ENCODE data around the gene GTF2E1.
A peak's percentile ranks its signal among the peaks of the same experiment; 100 is the strongest.

Gene GTF2E1

DNA sequence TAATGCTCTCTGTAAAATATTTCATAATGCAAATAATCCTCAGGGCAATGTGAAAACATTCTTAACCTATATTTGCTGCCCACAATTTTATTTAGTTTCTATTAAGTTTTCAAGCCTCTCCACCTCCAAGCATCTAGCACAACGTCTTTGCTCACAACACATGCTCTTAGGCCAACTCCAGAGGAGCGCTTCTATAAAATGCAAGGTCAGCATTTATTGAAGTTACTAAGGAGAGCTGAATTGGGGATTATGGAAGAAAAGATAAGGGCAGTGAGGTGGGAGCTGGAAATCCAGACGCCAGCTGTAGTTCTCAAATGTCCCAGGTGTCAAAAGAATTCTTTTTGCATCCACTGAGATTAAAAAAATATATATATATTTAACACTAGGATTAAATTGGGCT lies 1.2 kb upstream of the GTF2E1 start (continued):
- TF ChIP-seq, protein P1, sequence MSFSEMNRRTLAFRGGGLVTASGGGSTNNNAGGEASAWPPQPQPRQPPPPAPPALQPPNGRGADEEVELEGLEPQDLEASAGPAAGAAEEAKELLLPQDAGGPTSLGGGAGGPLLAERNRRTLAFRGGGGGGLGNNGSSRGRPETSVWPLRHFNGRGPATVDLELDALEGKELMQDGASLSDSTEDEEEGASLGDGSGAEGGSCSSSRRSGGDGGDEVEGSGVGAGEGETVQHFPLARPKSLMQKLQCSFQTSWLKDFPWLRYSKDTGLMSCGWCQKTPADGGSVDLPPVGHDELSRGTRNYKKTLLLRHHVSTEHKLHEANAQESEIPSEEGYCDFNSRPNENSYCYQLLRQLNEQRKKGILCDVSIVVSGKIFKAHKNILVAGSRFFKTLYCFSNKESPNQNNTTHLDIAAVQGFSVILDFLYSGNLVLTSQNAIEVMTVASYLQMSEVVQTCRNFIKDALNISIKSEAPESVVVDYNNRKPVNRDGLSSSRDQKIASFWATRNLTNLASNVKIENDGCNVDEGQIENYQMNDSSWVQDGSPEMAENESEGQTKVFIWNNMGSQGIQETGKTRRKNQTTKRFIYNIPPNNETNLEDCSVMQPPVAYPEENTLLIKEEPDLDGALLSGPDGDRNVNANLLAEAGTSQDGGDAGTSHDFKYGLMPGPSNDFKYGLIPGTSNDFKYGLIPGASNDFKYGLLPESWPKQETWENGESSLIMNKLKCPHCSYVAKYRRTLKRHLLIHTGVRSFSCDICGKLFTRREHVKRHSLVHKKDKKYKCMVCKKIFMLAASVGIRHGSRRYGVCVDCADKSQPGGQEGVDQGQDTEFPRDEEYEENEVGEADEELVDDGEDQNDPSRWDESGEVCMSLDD (tag by site-specific recombination; IDR thresholded peaks at IDR 0.05), result no peak
- no peak for TF ChIP-seq ZNF610 (tag by site-specific recombination; IDR thresholded peaks at IDR 0.05; ENCODE audit: borderline replicate concordance)
- no peak for TF ChIP-seq ZNF660 (tag by site-specific recombination; IDR thresholded peaks at IDR 0.05)

DNA sequence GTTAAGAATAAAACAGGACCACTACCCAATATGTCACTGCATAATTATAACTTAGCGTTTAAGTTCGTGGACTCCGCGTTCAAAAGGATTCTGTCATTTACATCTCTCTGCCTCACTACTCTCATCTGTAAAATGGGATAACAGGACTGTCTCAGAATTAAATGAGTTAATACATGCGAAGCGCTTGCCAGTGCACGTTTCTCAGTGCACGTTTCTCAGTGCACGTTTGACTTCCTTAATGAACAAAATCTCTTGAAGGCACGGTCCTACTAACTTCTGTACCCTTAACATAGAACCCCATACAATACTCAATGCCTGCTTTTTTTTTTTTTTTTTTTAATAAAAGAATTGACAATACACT lies 727 bp upstream of the GTF2E1 start:
- TF ChIP-seq ZNF221 (tag by site-specific recombination; IDR thresholded peaks at IDR 0.05; ENCODE audit: borderline replicate concordance) (no peak), ZNF792 (tag by site-specific recombination; IDR thresholded peaks at IDR 0.05) (no peak), ZNF664 (tag by site-specific recombination; IDR thresholded peaks at IDR 0.05) (peak; percentile 99)
- TF ChIP-seq, protein P2, sequence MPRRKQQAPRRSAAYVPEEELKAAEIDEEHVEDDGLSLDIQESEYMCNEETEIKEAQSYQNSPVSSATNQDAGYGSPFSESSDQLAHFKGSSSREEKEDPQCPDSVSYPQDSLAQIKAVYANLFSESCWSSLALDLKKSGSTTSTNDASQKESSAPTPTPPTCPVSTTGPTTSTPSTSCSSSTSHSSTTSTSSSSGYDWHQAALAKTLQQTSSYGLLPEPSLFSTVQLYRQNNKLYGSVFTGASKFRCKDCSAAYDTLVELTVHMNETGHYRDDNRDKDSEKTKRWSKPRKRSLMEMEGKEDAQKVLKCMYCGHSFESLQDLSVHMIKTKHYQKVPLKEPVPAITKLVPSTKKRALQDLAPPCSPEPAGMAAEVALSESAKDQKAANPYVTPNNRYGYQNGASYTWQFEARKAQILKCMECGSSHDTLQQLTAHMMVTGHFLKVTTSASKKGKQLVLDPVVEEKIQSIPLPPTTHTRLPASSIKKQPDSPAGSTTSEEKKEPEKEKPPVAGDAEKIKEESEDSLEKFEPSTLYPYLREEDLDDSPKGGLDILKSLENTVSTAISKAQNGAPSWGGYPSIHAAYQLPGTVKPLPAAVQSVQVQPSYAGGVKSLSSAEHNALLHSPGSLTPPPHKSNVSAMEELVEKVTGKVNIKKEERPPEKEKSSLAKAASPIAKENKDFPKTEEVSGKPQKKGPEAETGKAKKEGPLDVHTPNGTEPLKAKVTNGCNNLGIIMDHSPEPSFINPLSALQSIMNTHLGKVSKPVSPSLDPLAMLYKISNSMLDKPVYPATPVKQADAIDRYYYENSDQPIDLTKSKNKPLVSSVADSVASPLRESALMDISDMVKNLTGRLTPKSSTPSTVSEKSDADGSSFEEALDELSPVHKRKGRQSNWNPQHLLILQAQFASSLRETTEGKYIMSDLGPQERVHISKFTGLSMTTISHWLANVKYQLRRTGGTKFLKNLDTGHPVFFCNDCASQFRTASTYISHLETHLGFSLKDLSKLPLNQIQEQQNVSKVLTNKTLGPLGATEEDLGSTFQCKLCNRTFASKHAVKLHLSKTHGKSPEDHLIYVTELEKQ (tag by site-specific recombination; IDR thresholded peaks at IDR 0.05; ENCODE audit: borderline replicate concordance), result no peak
- peaks cover 0 to 9% of the 10 kb centered on the region in 2 experiments; a peak in 1 of 3 replicates for H3K36me3 ChIP-seq (ENCODE audit: control insufficient read depth in 2 of 2, insufficient read depth in 1 of 2, low read length in 2 of 2)
- H3K4me3 ChIP-seq (ENCODE audit: low read depth, low read length), result peak overlapping the region; percentile 100
- H3K4me1 ChIP-seq (ENCODE audit: control insufficient read depth, insufficient read depth, low read length), result no peaks in the 10 kb centered on the region
- no peaks in the 10 kb centered on the region for H3K9me3 ChIP-seq (ENCODE audit: control insufficient read depth, insufficient read depth, low read depth, low read length)
- CTCF ChIA-PET, result no interaction called here
- POLR2A ChIA-PET, result interaction anchor here (1.6 kb wide), 1 partner anchor 145 kb away, joined by 8 read pairs; the partner anchor contains the start of gene NDUFB4
- H3K27ac ChIP-seq (ENCODE audit: extremely low read depth, low read depth, low read length), result peak overlapping the region; percentile 47

DNA sequence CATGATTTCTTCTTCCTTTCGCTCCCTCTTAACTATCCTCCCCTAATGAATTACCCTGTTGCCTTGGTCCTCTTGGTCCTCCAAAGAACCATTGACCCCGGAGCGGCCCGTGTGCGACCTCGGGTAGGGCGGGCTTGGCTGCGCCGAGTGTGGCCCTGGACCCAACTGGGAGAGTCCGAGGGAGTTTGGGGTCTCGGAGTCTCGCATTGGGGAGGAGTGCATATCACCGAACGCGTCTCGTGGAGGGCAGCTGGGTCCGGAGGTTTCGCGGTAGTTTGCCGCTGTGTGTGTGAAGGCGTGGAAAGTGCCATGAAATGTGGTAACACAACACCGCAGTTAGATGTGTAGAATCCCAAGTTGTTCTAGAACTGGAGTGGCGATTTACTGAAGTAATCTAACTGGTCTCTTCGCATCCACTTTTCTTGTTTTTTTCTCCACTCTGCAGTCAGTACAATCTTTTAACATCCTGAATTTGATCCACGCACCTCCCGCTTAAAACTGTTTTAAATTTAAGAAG lies 363 bp downstream of the GTF2E1 start:
- CTCF ChIA-PET, result no interaction called here

More for the DNA sequence above, 363 bp downstream of the GTF2E1 start:
- Histone ChIP-seq H3K27ac (ENCODE audit: extremely low read depth, low read depth, low read length) (no peak overlapping the region), H3K4me1 (ENCODE audit: control insufficient read depth, insufficient read depth, low read length) (no peaks in the 10 kb centered on the region), H3K9me3 (ENCODE audit: control insufficient read depth, insufficient read depth, low read depth, low read length) (no peaks in the 10 kb centered on the region), H3K36me3 (ENCODE audit: control insufficient read depth in 2 of 2, insufficient read depth in 1 of 2, low read length in 2 of 2) (peaks cover 0 to 4% of the 10 kb centered on the region in 2 experiments; a peak in 1 of 3 replicates), H3K4me3 (ENCODE audit: low read depth, low read length) (peak overlapping the region; percentile 100)
- POLR2A ChIA-PET, result interaction anchor here (1.6 kb wide), 1 partner anchor 146 kb away, joined by 8 read pairs; the partner anchor contains the start of gene NDUFB4
- TF ChIP-seq ZSCAN30 (tag by site-specific recombination; IDR thresholded peaks at IDR 0.05) (0 out of 2 replicates have a peak, but pooled peaks have one; percentile 6), KLF1 (tag by site-specific recombination; IDR thresholded peaks at IDR 0.05) (0 out of 2 replicates have a peak, but pooled peaks have one; percentile 3), ZBTB8A (tag by site-specific recombination; IDR thresholded peaks at IDR 0.05) (no peak), ZBTB21 (tag by site-specific recombination; IDR thresholded peaks at IDR 0.05) (no peak), ZBTB20 (tag by site-specific recombination; IDR thresholded peaks at IDR 0.05) (peak; percentile 28), ZNF335 (tag by site-specific recombination; conservative IDR thresholded peaks at IDR 0.05) (peak; percentile 89), KLF8 (tag by site-specific recombination; IDR thresholded peaks at IDR 0.05) (peak; percentile 8; the same call in 1 of the 2 replicates)
- TF ChIP-seq, protein P3, sequence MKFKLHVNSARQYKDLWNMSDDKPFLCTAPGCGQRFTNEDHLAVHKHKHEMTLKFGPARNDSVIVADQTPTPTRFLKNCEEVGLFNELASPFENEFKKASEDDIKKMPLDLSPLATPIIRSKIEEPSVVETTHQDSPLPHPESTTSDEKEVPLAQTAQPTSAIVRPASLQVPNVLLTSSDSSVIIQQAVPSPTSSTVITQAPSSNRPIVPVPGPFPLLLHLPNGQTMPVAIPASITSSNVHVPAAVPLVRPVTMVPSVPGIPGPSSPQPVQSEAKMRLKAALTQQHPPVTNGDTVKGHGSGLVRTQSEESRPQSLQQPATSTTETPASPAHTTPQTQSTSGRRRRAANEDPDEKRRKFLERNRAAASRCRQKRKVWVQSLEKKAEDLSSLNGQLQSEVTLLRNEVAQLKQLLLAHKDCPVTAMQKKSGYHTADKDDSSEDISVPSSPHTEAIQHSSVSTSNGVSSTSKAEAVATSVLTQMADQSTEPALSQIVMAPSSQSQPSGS (tag by site-specific recombination; IDR thresholded peaks at IDR 0.05; ENCODE audit: low read depth), result no peak
- TF ChIP-seq, protein P4, sequence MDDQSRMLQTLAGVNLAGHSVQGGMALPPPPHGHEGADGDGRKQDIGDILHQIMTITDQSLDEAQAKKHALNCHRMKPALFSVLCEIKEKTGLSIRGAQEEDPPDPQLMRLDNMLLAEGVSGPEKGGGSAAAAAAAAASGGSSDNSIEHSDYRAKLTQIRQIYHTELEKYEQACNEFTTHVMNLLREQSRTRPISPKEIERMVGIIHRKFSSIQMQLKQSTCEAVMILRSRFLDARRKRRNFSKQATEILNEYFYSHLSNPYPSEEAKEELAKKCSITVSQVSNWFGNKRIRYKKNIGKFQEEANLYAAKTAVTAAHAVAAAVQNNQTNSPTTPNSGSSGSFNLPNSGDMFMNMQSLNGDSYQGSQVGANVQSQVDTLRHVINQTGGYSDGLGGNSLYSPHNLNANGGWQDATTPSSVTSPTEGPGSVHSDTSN (CRISPR knock-in tag; IDR thresholded peaks at IDR 0.05), result no peak

Measured in HEK293 (cell line).